GM23338 (cell line): Measurements from ENCODE around the gene MARF1. TPM values are rescaled to one million over a fixed set of nuclear protein-coding genes. Genes with fewer than 3 reads are reported as not detected.

Experiments
- ATAC-seq: fragments of 200-7000 bp; cut with Tn5 transposase; 3 replicates; pipeline ENCODE4 v1.9.1; 2020
- DNase-seq: peaks from one replicate; pipeline ENCODE4 v3.0.0-alpha.2; 2015; ENCODE audit warnings: low spot score
- H2AFZ ChIP-seq: fragments of 200-600 bp; sonication (generic); 2 replicates; pipeline ENCODE4 v1.8.0; 2016; ENCODE audit warnings: antibody characterized with exemption, mild to moderate bottlenecking, moderate library complexity
- H3F3A ChIP-seq: fragments of 200-600 bp; sonication (generic); replicated peaks from 2 replicates; pipeline ENCODE4 v1.8.0; 2017; ENCODE audit warnings: antibody characterized with exemption, mixed run types, low read depth
- H3K27ac ChIP-seq: fragments of 200-600 bp; sonication (generic); 2 replicates; pipeline ENCODE4 v1.6.1; 2016; ENCODE audit warnings: low read depth
- H3K27me3 ChIP-seq: fragments of 200-600 bp; sonication (generic); 2 replicates; pipeline ENCODE4 v1.8.0; 2016; ENCODE audit warnings: mild to moderate bottlenecking, mixed run types, moderate library complexity; ENCODE audit not compliant: insufficient read depth
- H3K36me3 ChIP-seq: fragments of 200-600 bp; sonication (generic); 2 replicates; pipeline ENCODE4 v1.8.0; 2016; ENCODE audit warnings: mild to moderate bottlenecking; ENCODE audit not compliant: insufficient read depth
- H3K4me1 ChIP-seq: fragments of 200-600 bp; sonication (generic); 2 replicates; pipeline ENCODE4 v1.8.0; 2016; ENCODE audit warnings: mild to moderate bottlenecking, moderate library complexity; ENCODE audit not compliant: insufficient read depth
- H3K4me2 ChIP-seq: fragments of 200-600 bp; sonication (generic); 2 replicates; pipeline ENCODE4 v1.7.1; 2017; ENCODE audit warnings: mixed run types
- H3K4me3 ChIP-seq: fragments of 200-600 bp; sonication (generic); 2 replicates; pipeline ENCODE4 v1.6.1; 2016; ENCODE audit warnings: mixed run types
- H3K79me2 ChIP-seq: fragments of 200-600 bp; sonication (generic); replicated peaks from 2 replicates; pipeline ENCODE4 v1.8.0; 2017; ENCODE audit warnings: mild to moderate bottlenecking; ENCODE audit not compliant: insufficient read depth
- H3K9me2 ChIP-seq: fragments of 200-600 bp; sonication (generic); 2 replicates; pipeline ENCODE4 v1.8.0; 2017; ENCODE audit not compliant: insufficient read depth
- H4K20me1 ChIP-seq: fragments of 200-600 bp; sonication (generic); replicated peaks from 2 replicates; pipeline ENCODE4 v1.8.0; 2017; ENCODE audit warnings: mild to moderate bottlenecking; ENCODE audit not compliant: insufficient read depth
- H3K27ac Mint-ChIP-seq: 2 replicates; pipeline ENCODE4 v1.8.0; 2020; ENCODE audit warnings: inconsistent platforms, mild to moderate bottlenecking, moderate library complexity, mixed read lengths
- H3K27me3 Mint-ChIP-seq: 3 replicates; pipeline ENCODE4 v1.8.0; 2022; ENCODE audit warnings: low read depth, mild to moderate bottlenecking, moderate library complexity, mixed read lengths, inconsistent platforms; ENCODE audit not compliant: insufficient read depth, poor library complexity
- H3K36me3 Mint-ChIP-seq: 3 replicates; pipeline ENCODE4 v1.8.0; 2021; ENCODE audit warnings: low read depth, mild to moderate bottlenecking, inconsistent platforms, moderate library complexity, mixed read lengths
- H3K4me1 Mint-ChIP-seq: 3 replicates; pipeline ENCODE4 v1.8.0; 2020; ENCODE audit warnings: mild to moderate bottlenecking, inconsistent platforms, mixed read lengths
- H3K4me3 Mint-ChIP-seq: 3 replicates; pipeline ENCODE4 v1.8.0; 2021; ENCODE audit warnings: moderate library complexity, mild to moderate bottlenecking, inconsistent platforms, mixed read lengths
- H3K9me3 Mint-ChIP-seq: 3 replicates; pipeline ENCODE4 v1.8.0; 2020; ENCODE audit warnings: moderate library complexity, mild to moderate bottlenecking, inconsistent platforms, mixed read lengths
- CREB1 ChIP-seq: fragments of 250-450 bp; sonication (Bioruptor Pico); IDR thresholded peaks from 2 replicates; pipeline ENCODE4 v1.5.0; 2020; ENCODE audit warnings: low read depth, mild to moderate bottlenecking, moderate library complexity
- CTCF ChIP-seq, 2 experiments: fragments of 200-600 bp in 1 of 2; sonication (generic) in 1 of 2; conservative IDR thresholded peaks; 2 replicates each; pipeline versions ENCODE4 v1.5.1 to v1.6.1; 2016 to 2017; ENCODE audit warnings: antibody characterized with exemption in 2 of 2, low read depth in 2 of 2, mild to moderate bottlenecking in 2 of 2, moderate library complexity in 1 of 2
- ETS1 ChIP-seq: IDR thresholded peaks from 2 replicates; pipeline ENCODE4 v1.6.1; 2016; ENCODE audit warnings: antibody characterized with exemption
- EZH2 ChIP-seq: fragments of 200-600 bp; sonication (generic); IDR thresholded peaks from one replicate; pipeline ENCODE4 v1.8.0; 2017; ENCODE audit warnings: antibody characterized with exemption, mild to moderate bottlenecking, low read depth; ENCODE audit not compliant: unreplicated experiment
- EZH2phosphoT487 ChIP-seq: fragments of 200-600 bp; sonication (generic); IDR thresholded peaks from one replicate; pipeline ENCODE4 v1.8.1; 2018; ENCODE audit warnings: antibody characterized with exemption; ENCODE audit not compliant: unreplicated experiment
- JUNB ChIP-seq: IDR thresholded peaks from one replicate; pipeline ENCODE4 v1.6.1; 2016; ENCODE audit warnings: antibody characterized with exemption; ENCODE audit not compliant: unreplicated experiment
- NANOG ChIP-seq: IDR thresholded peaks from 2 replicates; pipeline ENCODE4 v1.6.1; 2016; ENCODE audit warnings: antibody characterized with exemption, borderline replicate concordance
- POLR2AphosphoS5 ChIP-seq: IDR thresholded peaks from 2 replicates; pipeline ENCODE4 v1.6.1; 2016; ENCODE audit warnings: antibody characterized with exemption, low read depth
- STAT1 ChIP-seq: IDR thresholded peaks from one replicate; pipeline ENCODE4 v1.6.1; 2016; ENCODE audit warnings: antibody characterized with exemption; ENCODE audit not compliant: unreplicated experiment
- ZNF114 ChIP-seq: fragments of 250-450 bp; sonication (Bioruptor Pico); IDR thresholded peaks from 2 replicates; pipeline ENCODE4 v1.5.0; 2020; ENCODE audit warnings: mild to moderate bottlenecking, moderate library complexity
- ZNF331 ChIP-seq: fragments of 250-450 bp; sonication (Bioruptor Pico); IDR thresholded peaks from 2 replicates; pipeline ENCODE4 v1.5.0; 2020; ENCODE audit warnings: low read depth, mild to moderate bottlenecking, moderate library complexity
- ZNF462 ChIP-seq: fragments of 250-450 bp; sonication (Bioruptor Pico); IDR thresholded peaks from 2 replicates; pipeline ENCODE4 v1.5.0; 2020; ENCODE audit warnings: mild to moderate bottlenecking, moderate library complexity
- polyA plus RNA-seq: library from polyadenylated mRNA; unstranded; fragments of >200 nt; fragmentation: Nextera tagmentation; extraction: Ambion mirVana; gene quantifications from 2 replicates; pipeline ENCODE4 v1.2.1, GENCODE V29; 2016
- total RNA-seq: library from RNA; depleted of rRNA; stranded (reverse); fragments of >200 nt; shearing (Covaris generic); gene quantifications from 2 replicates; pipeline ENCODE4 v1.2.3, GENCODE V29; 2014
- TF ChIP-seq, protein P1 (sequence below): IDR thresholded peaks from one replicate; pipeline ENCODE4 v1.6.1; 2018; ENCODE audit warnings: antibody characterized with exemption; ENCODE audit not compliant: unreplicated experiment

MARF1 gene
- total and polyA plus RNA-seq, 2 experiments from 2014 or later: 8.3 to 16.0 TPM

- DNase-seq: no peak
- ATAC-seq: no peak
- Mint-ChIP-seq H3K27ac (no peak overlapping the region), H3K4me1 (peaks cover 3% of the 10 kb centered on the region; the same call in 1 of the 3 replicates), H3K36me3 (peaks cover 9% of the 10 kb centered on the region; the same call in 2 of the 3 replicates), H3K4me3 (no peak overlapping the region), H3K27me3 (peaks cover 21% of the 10 kb centered on the region), H3K9me3 (no peaks in the 10 kb centered on the region)
- H2AFZ ChIP-seq: no peak overlapping the region
- H3F3A ChIP-seq: peaks cover 6% of the 10 kb centered on the region
- no peaks in the 10 kb centered on the region for H3K27me3 ChIP-seq
- no peak overlapping the region for H3K27ac ChIP-seq
- no peak overlapping the region for H3K4me3 ChIP-seq
- peaks cover 12% of the 10 kb centered on the region for H4K20me1 ChIP-seq
- no peaks in the 10 kb centered on the region for H3K36me3 ChIP-seq
- H3K4me2 ChIP-seq: no peak overlapping the region
- TF ChIP-seq ZNF331 (CRISPR knock-in tag) (no peak), ZNF462 (CRISPR knock-in tag) (no peak), ZNF114 (no peak), JUNB (no peak), POLR2AphosphoS5 (no peak), CREB1 (CRISPR knock-in tag) (no peak), ETS1 (no peak), CTCF (conservative IDR thresholded peaks at IDR 0.05; ENCODE audit: low read depth in 2 of 2) (no peak), NANOG (no peak), EZH2 (no peak), STAT1 (no peak), EZH2phosphoT487 (no peak)
- TF ChIP-seq, protein P1, sequence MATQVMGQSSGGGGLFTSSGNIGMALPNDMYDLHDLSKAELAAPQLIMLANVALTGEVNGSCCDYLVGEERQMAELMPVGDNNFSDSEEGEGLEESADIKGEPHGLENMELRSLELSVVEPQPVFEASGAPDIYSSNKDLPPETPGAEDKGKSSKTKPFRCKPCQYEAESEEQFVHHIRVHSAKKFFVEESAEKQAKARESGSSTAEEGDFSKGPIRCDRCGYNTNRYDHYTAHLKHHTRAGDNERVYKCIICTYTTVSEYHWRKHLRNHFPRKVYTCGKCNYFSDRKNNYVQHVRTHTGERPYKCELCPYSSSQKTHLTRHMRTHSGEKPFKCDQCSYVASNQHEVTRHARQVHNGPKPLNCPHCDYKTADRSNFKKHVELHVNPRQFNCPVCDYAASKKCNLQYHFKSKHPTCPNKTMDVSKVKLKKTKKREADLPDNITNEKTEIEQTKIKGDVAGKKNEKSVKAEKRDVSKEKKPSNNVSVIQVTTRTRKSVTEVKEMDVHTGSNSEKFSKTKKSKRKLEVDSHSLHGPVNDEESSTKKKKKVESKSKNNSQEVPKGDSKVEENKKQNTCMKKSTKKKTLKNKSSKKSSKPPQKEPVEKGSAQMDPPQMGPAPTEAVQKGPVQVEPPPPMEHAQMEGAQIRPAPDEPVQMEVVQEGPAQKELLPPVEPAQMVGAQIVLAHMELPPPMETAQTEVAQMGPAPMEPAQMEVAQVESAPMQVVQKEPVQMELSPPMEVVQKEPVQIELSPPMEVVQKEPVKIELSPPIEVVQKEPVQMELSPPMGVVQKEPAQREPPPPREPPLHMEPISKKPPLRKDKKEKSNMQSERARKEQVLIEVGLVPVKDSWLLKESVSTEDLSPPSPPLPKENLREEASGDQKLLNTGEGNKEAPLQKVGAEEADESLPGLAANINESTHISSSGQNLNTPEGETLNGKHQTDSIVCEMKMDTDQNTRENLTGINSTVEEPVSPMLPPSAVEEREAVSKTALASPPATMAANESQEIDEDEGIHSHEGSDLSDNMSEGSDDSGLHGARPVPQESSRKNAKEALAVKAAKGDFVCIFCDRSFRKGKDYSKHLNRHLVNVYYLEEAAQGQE: no peak
- no peaks in the 10 kb centered on the region for H3K4me1 ChIP-seq
- peaks cover 67% of the 10 kb centered on the region for H3K79me2 ChIP-seq
- no peaks in the 10 kb centered on the region for H3K9me2 ChIP-seq
These were observed 11.6 kb upstream of the MARF1 start for GRCh38 chr16:15654591-15654990.
